Kidney epithelial cell (primary cell): ENCODE measurements around the gene LARGE1. TPM values are rescaled to one million over a fixed set of nuclear protein-coding genes. Genes with fewer than 3 reads are reported as not detected.

Experiments used
- DNase-seq: peaks from one replicate; pipeline ENCODE4 v3.0.0-alpha.2; 2010; ENCODE audit warnings: low read depth
- H3K27me3 ChIP-seq: 2 replicates; pipeline ENCODE4 v1.6.0; 2011; ENCODE audit warnings: low read length; ENCODE audit not compliant: control insufficient read depth, insufficient read depth
- H3K36me3 ChIP-seq: 2 replicates; pipeline ENCODE4 v1.5.1; 2011; ENCODE audit warnings: low read length; ENCODE audit not compliant: control insufficient read depth, insufficient read depth
- H3K4me3 ChIP-seq: 2 replicates; pipeline ENCODE4 v1.5.1; 2011; ENCODE audit warnings: low read depth, mild to moderate bottlenecking, control low read depth, low read length
- CTCF ChIP-seq: IDR thresholded peaks from 2 replicates; pipeline ENCODE4 v1.5.1; 2011; ENCODE audit warnings: mild to moderate bottlenecking, moderate library complexity, low read length, control low read depth, inconsistent platforms; ENCODE audit not compliant: insufficient read depth, poor library complexity, severe bottlenecking
- total RNA-seq: library from RNA; depleted of rRNA; stranded (reverse); fragments of >200 nt; gene quantifications from 2 replicates; pipeline ENCODE4 v1.2.3, GENCODE V29; 2015

The LARGE1 gene
- total RNA-seq, 1 donor from 2014 or later = 17.8 TPM

GRCh38 chr22:33666279-33666960 is 253.9 kb downstream of the LARGE1 start:
- Histone ChIP-seq H3K27me3 (no peaks in the 10 kb centered on the region), H3K4me3 (no peak overlapping the region), H3K36me3 (no peaks in the 10 kb centered on the region)
- no peak for DNase-seq
- TF ChIP-seq CTCF = no peak

- no peak for TF ChIP-seq CTCF
- DNase-seq = no peak
- no peaks in the 10 kb centered on the region for H3K27me3 ChIP-seq
- no peaks in the 10 kb centered on the region for H3K36me3 ChIP-seq
- no peak overlapping the region for H3K4me3 ChIP-seq
These were observed 260.8 kb downstream of the LARGE1 start for GRCh38 chr22:33659448-33659847.

GRCh38 chr22:33658775-33659174 is 261.5 kb downstream of the LARGE1 start:
- no peak for TF ChIP-seq CTCF
- no peak overlapping the region for H3K4me3 ChIP-seq
- DNase-seq = no peak
- no peaks in the 10 kb centered on the region for H3K27me3 ChIP-seq
- H3K36me3 ChIP-seq = no peaks in the 10 kb centered on the region

- H3K4me3 ChIP-seq = no peak overlapping the region
- H3K36me3 ChIP-seq = no peaks in the 10 kb centered on the region
- no peaks in the 10 kb centered on the region for H3K27me3 ChIP-seq
- TF ChIP-seq CTCF = no peak
- no peak for DNase-seq
These were observed 262.6 kb downstream of the LARGE1 start for GRCh38 chr22:33657670-33658069.

GRCh38 chr22:33656808-33657628 is 263.3 kb downstream of the LARGE1 start:
- Histone ChIP-seq H3K4me3 (no peak overlapping the region), H3K36me3 (no peaks in the 10 kb centered on the region), H3K27me3 (no peaks in the 10 kb centered on the region)
- TF ChIP-seq CTCF = no peak
- no peak for DNase-seq
